PC-9 (cell line): Measurements from ENCODE around the gene SH3GL3.

ENCODE experiments used
- CTCF ChIP-seq: fragments of 200-600 bp; sonication (generic); conservative IDR thresholded peaks from 2 replicates; pipeline ENCODE4 v1.6.1; 2017; ENCODE audit warnings: mixed run types, antibody characterized with exemption, mild to moderate bottlenecking, moderate library complexity
- EZH2 ChIP-seq: fragments of 200-600 bp; sonication (generic); IDR thresholded peaks from 2 replicates; pipeline ENCODE4 v1.8.0; 2017; ENCODE audit warnings: antibody characterized with exemption, low read depth

- TF ChIP-seq CTCF (no peak), EZH2 (no peak)
Observed at GRCh38 chr15:83431521-83431920, 15.6 kb upstream of the SH3GL3 start.
